ENCODE measurements around the gene CDC25B. TPM values are rescaled to one million over a fixed set of nuclear protein-coding genes. Genes with fewer than 3 reads are reported as not detected.
"Not testable (repeated sequence)": the region's sequence is repeated elsewhere in the genome, so short reads cannot be mapped to it uniquely, and the experiment has no call there.

The CDC25B gene
- total RNA-seq, 1 donor from 2014 or later: 46.5 TPM

DNA sequence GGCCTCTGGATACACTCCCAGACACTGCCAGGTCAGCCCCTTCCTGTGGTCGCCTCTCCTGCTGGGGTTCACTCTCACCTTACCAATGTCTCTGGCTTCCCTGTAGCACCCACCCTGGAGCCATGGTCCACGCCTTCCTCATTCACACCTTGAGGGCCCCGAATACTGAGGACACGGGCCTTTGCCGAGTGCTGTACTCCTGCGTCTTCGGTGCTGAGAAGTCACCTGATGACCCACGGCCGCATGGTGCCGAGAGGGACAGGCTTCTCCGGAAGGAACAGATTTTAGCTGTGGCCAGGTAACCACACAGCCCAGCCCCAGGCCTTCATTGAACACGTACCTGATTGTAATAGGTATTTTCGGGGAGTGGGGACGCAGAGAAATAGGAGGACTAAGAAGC is 25.9 kb downstream of the CDC25B start:
- Mint-ChIP-seq H3K27ac (ENCODE audit: unreplicated experiment) (no peak overlapping the region), H3K27me3 (ENCODE audit: low read depth) (no peaks in the 10 kb centered on the region), H3K4me1 (peaks cover 17% of the 10 kb centered on the region), H3K9me3 (no peaks in the 10 kb centered on the region), H3K4me3 (peak overlapping the region; percentile 97), H3K36me3 (ENCODE audit: low read depth) (no peaks in the 10 kb centered on the region)
- DNase-seq (ENCODE audit: low read depth, low spot score): no peak
- TF ChIP-seq, protein P1, sequence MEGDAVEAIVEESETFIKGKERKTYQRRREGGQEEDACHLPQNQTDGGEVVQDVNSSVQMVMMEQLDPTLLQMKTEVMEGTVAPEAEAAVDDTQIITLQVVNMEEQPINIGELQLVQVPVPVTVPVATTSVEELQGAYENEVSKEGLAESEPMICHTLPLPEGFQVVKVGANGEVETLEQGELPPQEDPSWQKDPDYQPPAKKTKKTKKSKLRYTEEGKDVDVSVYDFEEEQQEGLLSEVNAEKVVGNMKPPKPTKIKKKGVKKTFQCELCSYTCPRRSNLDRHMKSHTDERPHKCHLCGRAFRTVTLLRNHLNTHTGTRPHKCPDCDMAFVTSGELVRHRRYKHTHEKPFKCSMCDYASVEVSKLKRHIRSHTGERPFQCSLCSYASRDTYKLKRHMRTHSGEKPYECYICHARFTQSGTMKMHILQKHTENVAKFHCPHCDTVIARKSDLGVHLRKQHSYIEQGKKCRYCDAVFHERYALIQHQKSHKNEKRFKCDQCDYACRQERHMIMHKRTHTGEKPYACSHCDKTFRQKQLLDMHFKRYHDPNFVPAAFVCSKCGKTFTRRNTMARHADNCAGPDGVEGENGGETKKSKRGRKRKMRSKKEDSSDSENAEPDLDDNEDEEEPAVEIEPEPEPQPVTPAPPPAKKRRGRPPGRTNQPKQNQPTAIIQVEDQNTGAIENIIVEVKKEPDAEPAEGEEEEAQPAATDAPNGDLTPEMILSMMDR (conservative IDR thresholded peaks at IDR 0.05): no peak

DNA sequence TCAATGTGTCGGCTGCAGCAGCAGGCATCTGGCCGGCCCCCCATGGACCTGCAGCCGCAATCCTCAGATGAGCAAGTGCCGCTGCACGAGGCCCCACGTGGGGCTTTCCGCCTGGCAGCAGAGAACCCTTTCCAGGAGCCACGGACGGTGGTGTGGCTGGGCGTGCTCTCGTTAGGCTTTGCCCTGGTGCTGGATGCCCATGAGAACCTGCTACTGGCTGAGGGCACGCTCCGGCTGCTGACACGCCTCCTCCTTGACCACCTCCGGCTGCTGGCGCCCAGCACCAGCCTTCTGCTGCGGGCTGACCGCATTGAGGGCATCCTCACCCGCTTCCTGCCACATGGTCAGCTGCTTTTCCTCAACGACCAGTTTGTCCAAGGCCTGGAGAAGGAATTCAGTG is 27.8 kb downstream of the CDC25B start:
- Mint-ChIP-seq H3K36me3 (ENCODE audit: low read depth) (no peaks in the 10 kb centered on the region), H3K27ac (ENCODE audit: unreplicated experiment) (no peak overlapping the region), H3K4me1 (peaks cover 17% of the 10 kb centered on the region), H3K4me3 (no peak overlapping the region), H3K27me3 (ENCODE audit: low read depth) (no peaks in the 10 kb centered on the region), H3K9me3 (no peaks in the 10 kb centered on the region)
- TF ChIP-seq, protein P1 (conservative IDR thresholded peaks at IDR 0.05): no peak
- DNase-seq (ENCODE audit: low read depth, low spot score): no peak

DNA sequence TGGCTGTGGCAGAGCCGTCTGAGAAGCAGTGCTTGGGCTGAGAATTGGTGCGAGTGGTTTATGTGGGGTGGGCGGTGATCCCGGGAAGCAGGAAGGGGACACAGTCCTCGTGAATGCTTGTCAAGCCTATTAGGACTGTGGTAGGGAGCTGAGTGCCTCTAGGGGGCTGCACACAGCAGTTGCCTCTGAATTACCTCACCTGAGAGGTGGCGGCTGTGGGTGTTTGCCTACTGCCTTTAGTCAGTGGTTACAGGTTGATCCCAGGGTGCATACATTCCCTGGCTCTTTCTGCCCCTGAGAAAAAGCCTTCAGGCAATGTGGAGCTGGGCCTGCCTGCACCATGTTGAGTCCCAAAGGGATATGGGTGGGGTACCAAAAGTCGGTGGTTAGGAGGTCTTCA is 29.4 kb downstream of the CDC25B start:
- H3K4me3 Mint-ChIP-seq: peak overlapping the region; percentile 27
- DNase-seq (ENCODE audit: low read depth, low spot score): no peak
- TF ChIP-seq, protein P1 (conservative IDR thresholded peaks at IDR 0.05): no peak
- H3K4me1 Mint-ChIP-seq: peaks cover 15% of the 10 kb centered on the region
- H3K36me3 Mint-ChIP-seq (ENCODE audit: low read depth): peaks cover 3% of the 10 kb centered on the region
- H3K27me3 Mint-ChIP-seq (ENCODE audit: low read depth): no peaks in the 10 kb centered on the region
- no peaks in the 10 kb centered on the region for H3K9me3 Mint-ChIP-seq
- H3K27ac Mint-ChIP-seq (ENCODE audit: unreplicated experiment): no peak overlapping the region

DNA sequence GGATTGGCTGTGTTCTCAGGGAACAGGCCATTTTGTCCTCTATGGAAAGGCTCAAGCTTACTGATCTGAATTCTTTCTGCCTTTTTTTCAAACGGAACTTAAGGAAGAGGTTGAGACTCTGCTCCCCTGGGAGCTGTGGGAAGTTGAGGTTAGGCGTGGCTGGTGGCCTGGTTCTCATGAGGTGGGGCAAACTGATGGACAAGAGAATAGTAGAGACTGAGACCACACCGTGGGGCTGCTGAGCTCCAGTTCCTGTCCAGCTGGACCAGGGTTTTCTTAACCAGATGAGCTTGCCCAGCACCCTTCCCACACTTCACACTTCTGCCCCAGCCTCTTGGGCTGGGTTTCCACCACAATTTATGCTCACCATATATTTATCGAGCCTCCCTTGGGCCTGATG is 30.3 kb downstream of the CDC25B start:
- Mint-ChIP-seq H3K4me1 (peaks cover 11% of the 10 kb centered on the region), H3K4me3 (peak overlapping the region; percentile 19), H3K27ac (ENCODE audit: unreplicated experiment) (no peak overlapping the region), H3K9me3 (no peaks in the 10 kb centered on the region), H3K27me3 (ENCODE audit: low read depth) (no peaks in the 10 kb centered on the region), H3K36me3 (ENCODE audit: low read depth) (peaks cover 3% of the 10 kb centered on the region)
- DNase-seq (ENCODE audit: low read depth, low spot score): no peak
- TF ChIP-seq, protein P1 (conservative IDR thresholded peaks at IDR 0.05): no peak

DNA sequence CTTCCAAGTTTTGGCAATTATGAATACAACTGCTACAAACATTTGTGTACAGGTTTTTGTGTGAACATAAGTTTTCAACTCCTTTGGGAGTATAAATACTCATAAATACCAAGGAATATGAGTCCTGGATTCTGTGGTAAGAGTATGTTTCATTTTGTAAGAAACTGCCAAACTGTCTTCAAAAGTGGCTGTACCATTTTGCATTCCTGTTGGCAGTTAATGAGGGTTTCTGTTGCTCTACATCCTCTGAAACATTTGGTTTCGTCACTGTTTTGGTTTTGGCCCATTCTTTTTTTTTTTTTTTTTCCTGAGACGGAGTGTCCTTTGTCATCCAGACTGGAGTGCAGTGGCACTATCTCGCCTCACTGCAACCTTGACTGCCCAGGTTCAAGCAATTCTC is 32.7 kb downstream of the CDC25B start:
- Mint-ChIP-seq H3K4me3 (no peak overlapping the region), H3K27me3 (ENCODE audit: low read depth) (no peaks in the 10 kb centered on the region), H3K27ac (ENCODE audit: unreplicated experiment) (no peak overlapping the region), H3K36me3 (ENCODE audit: low read depth) (peaks cover 3% of the 10 kb centered on the region), H3K4me1 (peaks cover 5% of the 10 kb centered on the region), H3K9me3 (no peaks in the 10 kb centered on the region)
- TF ChIP-seq, protein P1 (conservative IDR thresholded peaks at IDR 0.05): no peak
- no peak for DNase-seq (ENCODE audit: low read depth, low spot score)

DNA sequence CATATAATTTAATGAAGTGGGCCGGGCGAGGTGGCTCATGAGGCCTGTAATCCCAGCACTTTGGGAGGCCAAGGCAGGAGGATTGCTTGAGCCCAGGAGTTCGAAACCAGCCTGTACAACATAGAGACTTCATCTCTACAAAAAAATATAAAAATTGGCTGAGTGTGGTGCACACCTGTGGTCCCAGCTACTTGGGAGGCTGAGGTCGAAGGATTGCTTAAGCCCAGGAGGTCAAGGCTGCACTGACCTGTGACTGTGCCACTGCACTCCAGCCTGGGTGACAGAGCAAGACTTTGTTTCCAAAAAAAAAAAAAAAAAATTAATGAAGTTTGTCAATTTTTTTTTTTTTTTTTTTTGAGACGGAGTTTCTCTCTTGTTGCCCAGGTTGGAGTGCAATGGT is 33.8 kb downstream of the CDC25B start:
- H3K36me3 Mint-ChIP-seq (ENCODE audit: low read depth); H3K4me1 Mint-ChIP-seq; H3K27ac Mint-ChIP-seq (ENCODE audit: unreplicated experiment); H3K9me3 Mint-ChIP-seq; DNase-seq (ENCODE audit: low read depth, low spot score); H3K4me3 Mint-ChIP-seq; H3K27me3 Mint-ChIP-seq (ENCODE audit: low read depth): not testable (repeated sequence)
